HCT116 (cell line): ENCODE results near the gene CXorf38. TPM values are rescaled to one million over a fixed set of nuclear protein-coding genes. Genes with fewer than 3 reads are reported as not detected.
A peak's percentile ranks its signal among the peaks of the same experiment; 100 is the strongest.

Source experiments
- ATAC-seq: fragments of 200-7000 bp; cut with Tn5 transposase; 2 replicates; pipeline ENCODE4 v1.9.1; 2020; ENCODE audit warnings: mild to moderate bottlenecking, moderate library complexity
- Bru-seq: library from RNA; stranded (reverse); fragments of 400-500 nt; gene quantifications from one replicate; lab custom pipeline; 2021; lab: Mats Ljungman, UMichigan
- BruChase-seq, 2 experiments: library from RNA; stranded (reverse); fragments of 400-500 nt; gene quantifications; one replicate each; lab custom pipeline; 2021; lab: Mats Ljungman, UMichigan
- BruUV-seq: library from RNA; stranded (reverse); fragments of 400-500 nt; replicated peaks from 2 replicates; lab custom pipeline; 2021; lab: Mats Ljungman, UMichigan
- CTCF ChIA-PET: fragments of 300-600 bp; sonication (Branson Sonifier 250); formaldehyde crosslinking; loops from one replicate; lab custom pipeline; 2021; ENCODE audit warnings: antibody characterized with exemption; lab: Charles Lee
- POLR2A ChIA-PET: fragments of 300-600, 350-600 bp; sonication (Branson Sonifier 250); formaldehyde crosslinking; loops from one replicate; lab custom pipeline; 2021; ENCODE audit warnings: antibody characterized with exemption; lab: Charles Lee
- RAD21 ChIA-PET, 2 experiments: fragments of 300-600 bp; sonication (Branson Sonifier 250); formaldehyde crosslinking; loops; one replicate each; lab custom pipeline; 2023; ENCODE audit warnings: low total read pairs in 2 of 2; ENCODE audit not compliant: uncharacterized antibody in 2 of 2, unreplicated experiment in 2 of 2, low non-redundant PET in 1 of 2; lab: Charles Lee
- DNase-seq: peaks from one replicate; pipeline ENCODE4 v3.0.0-alpha.2; 2010; ENCODE audit warnings: low read depth, low spot score
- H2AFZ ChIP-seq: fragments of 200-600 bp; shearing (Covaris generic), sonication (generic); 2 replicates; pipeline ENCODE4 v1.6.1; 2017; ENCODE audit warnings: low read depth, mixed run types, mixed read lengths, antibody characterized with exemption, low read length; ENCODE audit not compliant: poor library complexity, severe bottlenecking
- H3K27ac ChIP-seq: 2 replicates; pipeline ENCODE4 v1.5.1; 2012; ENCODE audit warnings: low read depth, low read length
- H3K27me3 ChIP-seq: fragments of 200-600 bp; sonication (generic); 2 replicates; pipeline ENCODE4 v1.6.1; 2016; ENCODE audit warnings: mixed run types, low read length, mixed read lengths; ENCODE audit not compliant: insufficient read depth
- H3K36me3 ChIP-seq, 2 experiments: fragments of 200-500 bp in 1 of 2; fragments of 200-600 bp in 1 of 2; sonication (Bioruptor generic) in 1 of 2; sonication (generic) in 1 of 2; 2 replicates each; pipeline versions ENCODE4 v1.5.1 to v1.6.1; 2014 to 2016; ENCODE audit warnings: low read length in 2 of 2, inconsistent platforms in 1 of 2, mixed read lengths in 1 of 2, mixed run types in 1 of 2; ENCODE audit not compliant: insufficient read depth in 2 of 2, control insufficient read depth in 1 of 2
- H3K4me1 ChIP-seq, 2 experiments: fragments of 200-600 bp in 1 of 2; sonication (generic) in 1 of 2; 2 replicates each; pipeline versions ENCODE4 v1.5.1 to v1.6.1; 2012 to 2017; ENCODE audit warnings: low read length in 2 of 2, inconsistent platforms in 1 of 2, mild to moderate bottlenecking in 1 of 2, mixed read lengths in 1 of 2, mixed run types in 1 of 2, moderate library complexity in 1 of 2; ENCODE audit not compliant: insufficient read depth in 2 of 2, control insufficient read depth in 1 of 2
- H3K4me2 ChIP-seq: fragments of 200-600 bp; sonication (generic); 2 replicates; pipeline ENCODE4 v1.6.1; 2017; ENCODE audit warnings: mixed run types, low read length, mixed read lengths
- H3K4me3 ChIP-seq, 2 experiments: fragments of 200-600 bp in 1 of 2; sonication (generic) in 1 of 2; replicated peaks in 1 of 2; 2 replicates each; pipeline ENCODE4 v1.5.1; 2011 to 2016; ENCODE audit warnings: low read length in 2 of 2, control low read depth in 1 of 2, low read depth in 1 of 2, mild to moderate bottlenecking in 1 of 2, mixed read lengths in 1 of 2, mixed run types in 1 of 2
- H3K79me2 ChIP-seq: fragments of 200-600 bp; sonication (generic); 2 replicates; pipeline ENCODE4 v1.6.1; 2017; ENCODE audit warnings: mild to moderate bottlenecking, mixed run types, low read length, moderate library complexity, mixed read lengths; ENCODE audit not compliant: insufficient read depth
- H3K9ac ChIP-seq: fragments of 200-600 bp; sonication (generic); 2 replicates; pipeline ENCODE4 v1.6.1; 2016; ENCODE audit warnings: low read length, mixed read lengths
- H3K9me2 ChIP-seq: fragments of 200-600 bp; sonication (generic), shearing (Covaris generic); 2 replicates; pipeline ENCODE4 v1.6.1; 2017; ENCODE audit warnings: mixed run types, mild to moderate bottlenecking, moderate library complexity; ENCODE audit not compliant: insufficient read depth
- H3K9me3 ChIP-seq, 2 experiments: fragments of 200-500 bp in 1 of 2; fragments of 200-600 bp in 1 of 2; sonication (Bioruptor generic) in 1 of 2; sonication (generic) in 1 of 2; 2 replicates each; pipeline ENCODE4 v1.6.1; 2014 to 2017; ENCODE audit warnings: low read length in 2 of 2, mixed read lengths in 2 of 2, inconsistent platforms in 1 of 2, low read depth in 1 of 2, mild to moderate bottlenecking in 1 of 2, mixed run types in 1 of 2, moderate library complexity in 1 of 2; ENCODE audit not compliant: control insufficient read depth in 1 of 2, insufficient read depth in 1 of 2
- H4K20me1 ChIP-seq: fragments of 200-600 bp; sonication (generic), shearing (Covaris generic); 2 replicates; pipeline ENCODE4 v1.6.1; 2017; ENCODE audit warnings: mixed run types, mild to moderate bottlenecking, moderate library complexity; ENCODE audit not compliant: insufficient read depth
- ATF3 ChIP-seq: IDR thresholded peaks from 2 replicates; pipeline ENCODE4 v1.6.1; 2012
- CEBPB ChIP-seq: IDR thresholded peaks from 2 replicates; pipeline ENCODE4 v1.6.1; 2012; ENCODE audit warnings: low read depth
- CTCF ChIP-seq, 3 experiments: fragments of 200-600 bp in 1 of 3; sonication (generic) in 1 of 3; IDR thresholded peaks in 2 of 3; conservative IDR thresholded peaks in 1 of 3; 2 replicates each; pipeline ENCODE4 v1.5.1; 2012 to 2017; ENCODE audit warnings: low read depth in 2 of 3, low read length in 2 of 3, antibody characterized with exemption in 1 of 3, borderline replicate concordance in 1 of 3, control low read depth in 1 of 3, mild to moderate bottlenecking in 1 of 3, mixed read lengths in 1 of 3, mixed run types in 1 of 3, moderate library complexity in 1 of 3; ENCODE audit not compliant: insufficient read depth in 1 of 3
- EGR1 ChIP-seq: IDR thresholded peaks from 2 replicates; pipeline ENCODE4 v1.6.1; 2012; ENCODE audit warnings: low read depth
- EZH2 ChIP-seq: fragments of 200-600 bp; sonication (generic); IDR thresholded peaks from 2 replicates; pipeline ENCODE4 v1.6.1; 2017; ENCODE audit warnings: antibody characterized with exemption, mixed run types
- FOSL1 ChIP-seq: IDR thresholded peaks from 2 replicates; pipeline ENCODE4 v1.6.1; 2012; ENCODE audit warnings: low read depth
- JUND ChIP-seq: IDR thresholded peaks from 2 replicates; pipeline ENCODE4 v1.6.1; 2012
- POLR2A ChIP-seq: IDR thresholded peaks from 2 replicates; pipeline ENCODE4 v1.7.0; 2011; ENCODE audit warnings: borderline replicate concordance; ENCODE audit not compliant: insufficient read depth, insufficient read length; ENCODE audit errors: extremely low read depth
- POLR2AphosphoS5 ChIP-seq: IDR thresholded peaks from 2 replicates; pipeline ENCODE4 v1.6.1; 2011; ENCODE audit warnings: mild to moderate bottlenecking, low read depth, low read length, moderate library complexity
- RAD21 ChIP-seq: IDR thresholded peaks from 2 replicates; pipeline ENCODE4 v1.6.1; 2012; ENCODE audit warnings: low read depth, mild to moderate bottlenecking
- SIN3A ChIP-seq: IDR thresholded peaks from 2 replicates; pipeline ENCODE4 v1.6.1; 2012; ENCODE audit warnings: low read depth
- SP1 ChIP-seq: IDR thresholded peaks from 2 replicates; pipeline ENCODE4 v1.6.1; 2012; ENCODE audit warnings: low read depth
- TCF7L2 ChIP-seq: IDR thresholded peaks from 2 replicates; pipeline ENCODE4 v1.7.0; 2011; ENCODE audit warnings: borderline replicate concordance, inconsistent platforms; ENCODE audit not compliant: insufficient read depth, insufficient read length; ENCODE audit errors: extremely low read depth
- YY1 ChIP-seq: IDR thresholded peaks from 2 replicates; pipeline ENCODE4 v1.6.1; 2011; ENCODE audit warnings: low read length, low read depth, moderate library complexity, mild to moderate bottlenecking; ENCODE audit not compliant: insufficient replicate concordance; ENCODE audit errors: extremely low read depth
- ZBTB33 ChIP-seq: IDR thresholded peaks from 2 replicates; pipeline ENCODE4 v1.6.1; 2011; ENCODE audit warnings: mild to moderate bottlenecking, low read length, moderate library complexity; ENCODE audit not compliant: insufficient replicate concordance; ENCODE audit errors: extremely low read depth
- ZFX ChIP-seq: fragments of 450-650 bp; IDR thresholded peaks from 2 replicates; pipeline ENCODE4 v1.6.1; 2017
- intact Hi-C: fragments of 100-400 bp; cut with micrococcal nuclease; formaldehyde crosslinking; loops from 2 replicates; pipeline ENCODE4 v1.10.0; 2022
- long read RNA-seq: library from polyadenylated mRNA; unstranded; transcript quantifications from one replicate; pipeline ENCODE4 v2.0.0, GENCODE V29; 2021; ENCODE audit not compliant: unreplicated experiment
- polyA plus RNA-seq: library from polyadenylated mRNA; unstranded; fragments of >200 nt; gene quantifications from 2 replicates; pipeline ENCODE4 v1.2.1, GENCODE V29; 2012; ENCODE audit warnings: missing spikeins
- total RNA-seq: library from RNA; stranded (reverse); gene quantifications from one replicate; pipeline ENCODE4 v1.2.1, GENCODE V29; 2021; ENCODE audit not compliant: unreplicated experiment

CXorf38 gene
- 11.5 TPM for total RNA-seq
- 5.7 and 6.0 TPM in 2 replicates for polyA plus RNA-seq
- Bru-seq, nascent RNA, result percentile 61 among the genes with signal in this experiment
- BruChase-seq, experiment 1, labeled RNA remaining after a 6-hour chase, result percentile 76 among the genes with signal in this experiment
- BruChase-seq, experiment 2, labeled RNA remaining after a 2-hour chase, result percentile 69 among the genes with signal in this experiment
- long read RNA-seq, transcript CXorf38-201 (7 exons, 2,118 nt), result major isoform, 11 of 25 reads
- long read RNA-seq, partial matches to known transcripts, result 0 of 25 reads
- long read RNA-seq, other reads (novel, unspliced or antisense), result 14 of 25 reads

GRCh38 chrX:40647307-40648197 lies at the start of gene CXorf38:
Gene CXorf38, minus strand, starts transcription at chrX:40647561. Its CDS starts 41 bp downstream, at chrX:40647520.
- H3K9me3 ChIP-seq, result no peaks in the 10 kb centered on the region
- peaks cover 27% of the 10 kb centered on the region for H3K79me2 ChIP-seq
- ChIA-PET CTCF (interaction anchor here (0.6 to 1.0 kb wide), 2 partner anchors 103 to 147 kb away, joined by 3 read pairs; no protein-coding TSS in a partner anchor), POLR2A (no interaction called here), RAD21 (no interaction called here)
- no peaks in the 10 kb centered on the region for H3K27me3 ChIP-seq
- DNase-seq, result peak; percentile 66
- no TSS peak for BruUV-seq
- peak; percentile 92 for ATAC-seq
- H2AFZ ChIP-seq, result no peak within 1 kb of the TSS
- H3K9me2 ChIP-seq, result no peaks in the 10 kb centered on the region
- peaks cover 4 to 10% of the 10 kb centered on the region in 2 experiments; a peak in 2 of 4 replicates for H3K4me1 ChIP-seq
- intact Hi-C loops, result no loop called here
- H3K36me3 ChIP-seq, result no peaks in the 10 kb centered on the region
- H3K4me3 ChIP-seq, result peak within 1 kb of the TSS; percentile 65 to 72
- peak within 1 kb of the TSS; percentile 79 for H3K4me2 ChIP-seq
- H4K20me1 ChIP-seq, result no peaks in the 10 kb centered on the region
- H3K9ac ChIP-seq, result peak within 1 kb of the TSS; percentile 73
- H3K27ac ChIP-seq, result peak within 1 kb of the TSS; percentile 53
- TF ChIP-seq CEBPB, result no peak
- no peak for TF ChIP-seq CTCF (IDR thresholded peaks at IDR 0.05 in 2 of 3, conservative IDR thresholded peaks at IDR 0.05 in 1 of 3; ENCODE audit: borderline replicate concordance in 1 of 3, insufficient read depth in 1 of 3, low read depth in 2 of 3, low read length in 2 of 3)
- peak; percentile 4 for TF ChIP-seq ZBTB33
- TF ChIP-seq POLR2A, result peak; percentile 37
- TF ChIP-seq SIN3A, result 0 out of 2 replicates have a peak, but pooled peaks have one; percentile 32
- TF ChIP-seq TCF7L2, result no peak
- TF ChIP-seq EZH2, result no peak
- no peak for TF ChIP-seq JUND
- peak; percentile 74 for TF ChIP-seq POLR2AphosphoS5
- TF ChIP-seq RAD21, result no peak
- TF ChIP-seq SP1, result peak; percentile 39; the same call in 1 of the 2 replicates
- TF ChIP-seq FOSL1, result no peak
- TF ChIP-seq ZFX, result peak; percentile 76
- no peak for TF ChIP-seq YY1
- no peak for TF ChIP-seq ATF3
- no peak for TF ChIP-seq EGR1
